Measurements from ENCODE around the gene CCDC85C.

CCDC85C gene

GRCh38 chr14:99519931-99520421, 84.0 kb downstream of the CCDC85C start:
- no peak for DNase-seq

DNA sequence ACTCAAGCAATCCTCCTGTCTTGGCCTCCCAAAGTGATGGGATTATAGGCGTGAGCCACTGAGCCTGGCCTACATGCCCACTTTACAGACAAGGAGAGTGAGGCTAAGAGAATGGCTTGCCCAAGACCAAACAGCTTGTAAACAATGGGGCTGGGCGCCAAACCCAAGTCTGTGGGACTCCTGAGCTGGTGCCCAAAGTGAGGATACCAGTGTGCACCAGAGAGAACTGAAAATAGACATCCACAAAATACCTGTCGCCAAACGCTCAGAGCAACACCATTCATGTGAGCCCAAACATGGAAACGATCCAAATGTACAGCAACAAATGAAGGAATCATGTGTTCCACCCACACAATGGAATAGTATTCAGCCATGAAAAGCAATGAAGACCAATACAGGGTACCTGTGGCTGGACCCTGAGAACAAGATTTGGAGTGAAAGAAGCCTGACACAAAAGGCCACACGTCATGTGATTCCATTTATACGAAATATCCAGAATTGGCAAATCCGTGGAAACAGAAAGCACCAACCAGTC, 84.6 kb downstream of the CCDC85C start:
- DNase-seq, result no peak

DNA sequence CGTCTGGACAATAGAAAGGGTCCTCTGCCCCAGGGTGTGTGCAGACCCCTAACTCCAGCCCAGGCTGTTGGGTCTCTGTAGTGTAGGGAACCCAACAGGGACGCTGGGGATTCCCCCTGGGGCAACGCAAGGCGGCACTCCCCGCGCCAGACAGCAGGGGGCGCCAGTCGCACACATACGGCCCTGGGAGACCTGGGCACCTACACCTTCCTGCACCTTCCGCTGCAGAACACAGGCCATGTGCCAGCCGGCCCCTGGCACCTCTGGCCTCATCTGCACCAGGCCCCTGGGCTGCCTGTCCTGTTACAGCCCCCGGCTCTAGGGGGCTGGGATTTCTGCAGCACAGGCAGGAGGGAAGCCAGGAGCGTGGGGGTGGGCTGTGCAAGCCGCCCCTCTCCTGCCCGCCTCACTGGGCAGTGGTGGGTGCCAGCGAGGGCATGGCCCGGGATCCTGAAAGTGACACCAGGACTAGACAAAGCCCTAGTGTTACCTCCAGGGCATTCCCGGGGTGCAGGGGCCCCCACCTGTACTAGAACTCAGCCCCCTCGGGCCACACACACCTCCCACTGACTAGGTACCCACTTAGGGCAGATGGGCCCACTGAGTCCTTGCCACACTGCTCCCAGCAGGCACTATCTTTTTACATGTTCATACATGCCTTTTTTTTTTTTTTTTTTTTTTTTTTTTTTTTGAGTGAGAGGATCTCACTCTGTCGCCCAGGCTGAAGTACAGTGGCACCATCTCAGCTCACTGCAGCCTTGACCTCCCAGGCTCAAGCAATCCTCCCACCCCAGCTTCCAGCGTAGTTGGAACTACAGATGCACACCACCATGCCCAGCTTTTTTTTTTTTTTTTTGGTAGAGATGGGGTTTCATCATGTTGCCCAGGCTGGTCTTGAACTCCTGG, 85.3 kb downstream of the CCDC85C start:
- peak; percentile 74 for DNase-seq

DNA sequence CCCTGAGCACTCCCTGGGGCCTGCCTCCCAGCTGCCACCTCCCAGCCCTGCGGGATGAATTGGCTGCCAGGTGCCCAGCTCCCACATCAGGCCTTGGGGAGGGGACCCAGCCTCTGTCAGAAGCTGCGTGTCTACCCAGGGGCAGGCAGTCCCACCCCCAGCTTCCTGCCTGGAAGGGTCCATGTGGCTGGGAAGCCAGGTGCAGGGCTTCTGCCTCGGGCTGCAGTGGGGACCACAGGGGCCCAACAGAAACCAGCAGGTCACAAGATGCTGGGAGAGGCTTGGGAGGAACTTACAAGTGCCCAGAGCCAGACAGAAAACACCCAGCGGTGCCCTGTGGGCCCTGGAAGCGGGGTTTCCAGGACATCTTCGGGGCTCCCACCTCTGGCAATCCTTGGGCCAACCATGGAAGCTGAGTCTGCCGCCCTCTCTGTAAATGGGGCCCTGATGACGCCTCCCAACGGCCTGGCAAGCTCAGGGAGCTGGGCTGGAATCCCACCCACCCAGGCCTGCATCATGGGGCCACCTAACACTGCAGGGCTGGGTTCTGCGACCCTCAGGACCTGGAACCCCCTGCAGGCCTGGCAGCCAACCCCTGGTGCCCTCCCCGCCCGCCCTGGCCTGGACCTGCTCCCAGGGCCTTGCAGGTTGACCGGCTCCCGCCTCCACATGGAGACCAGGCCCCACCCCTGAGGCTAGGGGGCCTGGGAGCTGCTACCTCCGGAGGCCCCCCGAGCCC, 86.2 kb downstream of the CCDC85C start:
- no peak for DNase-seq

DNA sequence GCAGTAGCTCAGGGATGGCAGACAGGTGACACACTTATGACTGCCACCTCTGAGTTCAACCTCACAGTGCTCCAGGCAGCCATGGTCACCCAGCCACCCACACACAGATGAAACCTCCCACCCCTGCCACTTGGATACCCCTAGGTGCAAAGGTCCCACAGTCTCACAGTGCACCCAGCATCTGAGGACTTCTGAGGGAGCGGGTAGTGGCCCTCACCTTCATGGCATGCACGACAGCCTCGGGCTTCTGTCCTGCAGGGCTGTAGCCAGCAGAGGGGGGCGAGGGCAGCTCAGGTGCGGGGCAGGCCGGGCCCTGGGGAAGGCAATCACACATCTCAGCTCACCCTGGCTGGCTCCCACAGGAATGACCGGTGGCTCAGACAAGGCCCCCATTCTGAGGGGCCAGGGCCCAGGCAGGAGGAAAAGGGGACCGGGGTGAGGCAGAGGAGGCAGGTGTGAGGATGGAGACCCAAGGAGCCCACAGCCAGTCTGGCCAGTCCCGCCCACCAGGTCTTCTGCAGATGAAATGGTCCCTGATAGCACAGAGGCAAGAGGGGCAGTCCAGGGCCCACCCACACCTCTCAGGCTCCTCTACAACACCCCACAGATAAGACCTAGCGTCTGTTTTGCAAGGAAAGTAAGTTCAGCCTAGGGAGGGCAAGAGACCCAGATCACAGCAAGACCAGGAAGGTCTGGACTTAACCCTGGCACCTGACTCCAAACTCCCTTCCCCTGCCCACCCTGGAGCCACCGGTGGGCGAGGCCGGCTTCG, 87.0 kb downstream of the CCDC85C start:
- DNase-seq, result no peak

- no peak for DNase-seq
Observed at GRCh38 chr14:99516156-99516870, 87.7 kb downstream of the CCDC85C start.

DNA sequence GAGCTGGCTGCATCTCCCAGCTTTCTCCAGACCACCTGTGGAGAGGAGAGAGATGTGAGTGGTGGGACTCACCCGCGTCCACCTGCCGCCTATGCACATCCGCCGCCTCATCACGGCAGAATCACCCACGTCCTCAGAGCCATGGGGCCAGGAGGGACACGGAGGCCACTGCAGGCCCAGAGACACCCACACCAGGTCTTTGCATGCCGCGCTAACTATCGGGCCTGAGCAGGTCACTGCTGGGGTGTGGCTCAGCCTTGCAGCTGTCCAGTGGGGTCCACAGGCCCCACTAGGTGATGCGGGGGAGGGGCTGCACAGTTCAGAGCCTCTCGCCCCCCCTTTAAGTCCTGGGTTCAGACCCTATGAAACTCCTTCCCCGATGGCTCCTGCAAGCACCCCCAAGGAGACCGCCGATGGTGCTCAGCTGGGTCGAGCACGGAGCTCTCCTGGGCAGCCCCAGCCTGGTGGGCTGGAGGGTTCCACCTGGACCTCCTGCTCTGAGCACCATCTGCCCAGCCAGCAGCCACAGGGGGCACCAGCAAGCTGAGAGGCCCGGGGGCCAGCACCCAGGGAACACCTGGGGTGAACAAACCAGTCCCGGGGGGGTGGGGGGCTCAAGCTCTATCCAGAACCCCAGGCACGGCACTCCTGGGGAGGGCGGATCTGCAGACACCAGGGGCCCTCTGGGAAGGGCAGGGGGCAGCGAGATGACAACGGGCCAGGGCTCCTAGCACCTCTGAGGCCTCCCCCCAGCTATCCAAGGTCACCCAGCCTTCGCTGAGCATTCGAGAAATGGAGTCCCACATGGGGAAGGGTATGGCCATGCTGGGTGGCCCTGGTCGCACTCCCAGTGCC, 88.5 kb downstream of the CCDC85C start:
- DNase-seq, result no peak

DNA sequence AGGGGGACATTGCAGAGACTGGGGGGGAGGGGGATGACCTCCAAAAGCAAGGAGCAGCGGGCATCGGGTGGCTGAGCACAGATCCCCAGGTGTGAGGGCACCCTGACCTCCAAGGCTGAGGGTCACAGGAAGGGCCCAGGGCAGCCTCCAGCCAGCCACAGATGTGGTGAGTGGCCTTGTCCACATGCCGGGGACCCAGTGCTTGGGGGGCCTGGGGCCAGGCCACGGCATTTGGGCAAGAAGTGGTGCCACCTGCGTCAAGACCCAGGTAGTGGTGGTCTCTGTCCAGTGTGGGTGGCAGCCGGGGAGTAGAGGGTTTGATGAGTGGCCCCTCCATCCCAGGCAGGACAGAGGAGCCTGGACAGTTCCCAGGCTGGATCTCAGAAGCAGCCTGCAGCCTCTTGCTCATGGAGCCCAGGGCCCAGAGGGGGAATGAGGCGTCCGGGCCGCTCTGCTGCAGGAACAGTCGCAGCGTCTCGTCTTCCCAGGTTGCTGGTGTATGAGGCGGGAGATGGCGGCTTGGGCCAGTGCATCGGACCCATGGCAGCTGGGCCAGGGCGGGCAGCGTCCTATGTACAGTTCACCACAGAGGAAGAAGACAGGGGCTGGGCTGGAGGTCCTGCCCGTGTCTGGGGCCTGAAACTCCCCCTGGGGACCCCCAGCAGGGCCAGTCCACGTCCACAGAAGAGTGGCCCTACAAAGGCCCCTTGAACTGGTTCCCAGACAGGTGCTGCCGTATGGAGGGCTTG, 89.3 kb downstream of the CCDC85C start:
- no peak for DNase-seq

GRCh38 chr14:99513946-99514551, 90.0 kb downstream of the CCDC85C start:
- DNase-seq, result no peak

DNA sequence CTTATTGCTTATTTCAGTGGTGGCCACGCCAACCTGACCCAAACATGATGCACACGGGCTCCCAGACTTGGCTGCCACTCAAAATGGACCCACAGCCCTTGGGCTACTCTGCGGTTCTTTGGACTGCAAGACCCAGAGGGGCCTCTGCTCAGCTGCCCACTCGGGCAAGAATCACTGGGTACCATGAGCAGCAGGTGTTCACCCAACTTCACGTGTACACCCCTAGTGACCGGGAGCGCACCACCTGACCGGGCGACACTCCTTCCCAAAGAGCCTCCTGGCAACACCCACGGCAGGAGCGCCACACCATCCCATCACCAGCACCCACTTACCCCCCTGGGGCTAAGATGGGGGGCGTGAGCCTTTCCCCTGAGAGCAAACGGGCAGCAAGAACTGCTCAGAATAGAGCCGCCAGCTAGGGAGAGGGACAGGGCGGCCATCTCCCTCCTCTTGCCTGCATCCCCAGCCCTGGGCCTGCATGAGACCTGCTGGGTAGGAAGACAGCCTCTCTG, 90.8 kb downstream of the CCDC85C start:
- DNase-seq, result no peak

DNA sequence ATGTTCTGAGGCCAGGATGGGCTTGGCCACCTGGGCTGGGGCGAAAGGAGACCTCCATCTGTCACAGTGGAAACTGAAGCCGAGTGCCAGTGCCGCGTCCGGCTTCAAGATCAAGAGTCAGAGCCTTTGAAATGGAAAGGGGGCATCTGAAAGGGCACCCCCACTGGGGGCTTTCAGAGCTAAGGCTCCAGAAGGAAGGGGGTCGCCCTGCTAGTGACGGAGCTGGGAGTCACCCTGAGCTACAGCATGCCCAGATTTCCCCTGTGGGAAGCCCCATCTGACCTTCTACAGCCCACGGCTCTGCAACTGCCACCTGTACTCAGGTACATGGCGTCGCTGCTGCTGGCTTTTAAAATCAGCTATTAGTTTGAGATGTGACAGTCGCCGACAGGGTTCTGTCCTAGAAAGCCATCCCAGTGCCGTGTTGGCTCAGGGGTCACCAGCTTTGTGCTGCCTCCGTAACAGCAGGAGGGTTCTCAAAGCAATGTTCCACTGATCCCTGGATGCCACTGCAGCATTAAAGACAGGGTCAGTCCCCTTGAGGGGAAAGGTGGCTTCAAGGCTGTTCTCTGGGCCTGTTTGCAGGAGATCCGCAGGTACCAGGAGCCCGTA, 91.3 kb downstream of the CCDC85C start:
- DNase-seq, result no peak

- no peak for DNase-seq
Observed at GRCh38 chr14:99512110-99512449, 91.9 kb downstream of the CCDC85C start.

DNA sequence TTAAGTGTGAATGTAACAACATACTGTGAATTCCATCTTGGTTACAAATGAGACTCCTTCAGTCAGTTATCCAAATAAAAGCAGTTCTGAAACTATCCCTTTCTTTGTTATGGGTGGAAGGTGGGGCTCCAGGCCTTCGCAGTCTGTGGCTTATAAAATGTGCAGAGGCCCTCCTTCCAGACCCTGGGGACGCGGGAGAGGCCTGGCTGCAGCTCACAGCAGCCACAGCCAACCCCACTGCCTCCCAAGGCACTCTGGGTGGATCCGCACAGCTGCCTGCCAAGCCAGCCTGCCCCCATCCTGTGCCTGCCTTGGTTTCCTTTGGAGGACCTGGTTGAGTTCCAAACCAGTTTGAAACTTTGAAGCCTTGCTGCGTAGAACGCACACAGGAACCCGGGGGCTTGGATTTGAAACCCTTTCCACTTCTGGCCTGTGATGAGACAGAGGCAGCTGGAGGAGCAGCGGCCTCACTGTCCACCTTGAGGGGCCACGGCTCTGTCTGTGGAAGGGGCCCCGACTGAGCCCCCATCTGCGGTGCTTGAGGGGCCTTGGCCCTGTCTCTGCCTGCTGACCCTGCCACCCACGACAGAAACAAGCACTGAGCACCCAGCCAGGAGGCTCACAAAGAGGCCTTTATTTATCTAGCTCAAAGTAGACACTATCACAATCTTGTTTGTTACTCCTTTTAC, 92.4 kb downstream of the CCDC85C start:
- no peak for DNase-seq

GRCh38 chr14:99510556-99511139, 93.4 kb downstream of the CCDC85C start:
- no peak for DNase-seq

- DNase-seq, result no peak
Observed at GRCh38 chr14:99509871-99510555, 94.0 kb downstream of the CCDC85C start.

DNA sequence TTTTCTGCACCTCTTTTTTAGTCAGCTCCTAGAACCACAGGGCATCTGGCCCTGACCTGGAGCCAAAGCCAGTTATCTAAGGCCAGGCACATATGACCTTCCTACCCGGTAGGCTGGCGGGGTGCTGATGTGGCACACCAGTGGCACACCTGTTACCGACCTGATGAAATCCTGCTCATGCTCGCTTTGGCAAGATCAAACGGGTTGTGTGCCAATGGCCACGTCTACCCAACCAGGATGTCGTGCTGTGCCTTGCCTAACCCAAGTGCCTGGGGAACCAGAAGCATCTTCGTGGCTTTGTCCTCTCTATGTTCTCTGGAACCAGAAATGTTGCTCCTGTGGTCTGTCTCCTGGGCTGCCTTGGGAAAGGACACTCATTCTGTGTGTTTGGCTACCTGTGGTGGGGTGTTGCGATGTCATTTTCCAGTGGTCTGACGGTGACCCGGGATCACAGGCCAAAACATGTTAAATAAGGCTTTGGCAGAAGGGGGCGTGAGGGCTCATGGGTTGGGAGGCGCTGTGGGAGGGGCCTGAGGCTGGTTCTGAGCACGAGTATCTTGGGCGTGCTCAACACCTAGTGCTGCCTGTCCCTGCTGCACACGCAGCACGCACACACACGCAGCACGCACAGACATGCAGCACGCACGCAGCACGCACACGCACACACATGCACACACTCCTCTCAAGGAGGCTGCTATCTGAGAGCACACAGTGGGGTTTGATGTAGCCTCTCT, 94.9 kb downstream of the CCDC85C start:
- DNase-seq, result no peak

Measured in activated CD4-positive, alpha-beta T cell treated with anti-CD3 and anti-CD28 coated beads for 1 hour (primary cell).